Right renal cortex interstitium (tissue), 3 donors: Measurements from ENCODE around the gene PRDM5. TPM values are rescaled to one million over a fixed set of nuclear protein-coding genes. Genes with fewer than 3 reads are reported as not detected.

Experiments
- DNase-seq, 3 donors: peaks; one replicate each; pipeline ENCODE4 v3.0.0-alpha.2; 2013; ENCODE audit warnings: low read depth in 3 of 3, low spot score in 2 of 3
- polyA plus RNA-seq, 3 donors: library from polyadenylated mRNA; unstranded; fragments of 120-200 nt; gene quantifications; one replicate each; pipeline ENCODE4 v1.2.1, GENCODE V29; 2013; ENCODE audit not compliant: insufficient read length in 3 of 3

Gene PRDM5
- polyA plus RNA-seq, 3 donors: 15.4 to 18.5 (median 17.9) TPM

- DNase-seq: no peak
Observed at GRCh38 chr4:120915336-120915735, 7.2 kb downstream of the PRDM5 start.

DNA sequence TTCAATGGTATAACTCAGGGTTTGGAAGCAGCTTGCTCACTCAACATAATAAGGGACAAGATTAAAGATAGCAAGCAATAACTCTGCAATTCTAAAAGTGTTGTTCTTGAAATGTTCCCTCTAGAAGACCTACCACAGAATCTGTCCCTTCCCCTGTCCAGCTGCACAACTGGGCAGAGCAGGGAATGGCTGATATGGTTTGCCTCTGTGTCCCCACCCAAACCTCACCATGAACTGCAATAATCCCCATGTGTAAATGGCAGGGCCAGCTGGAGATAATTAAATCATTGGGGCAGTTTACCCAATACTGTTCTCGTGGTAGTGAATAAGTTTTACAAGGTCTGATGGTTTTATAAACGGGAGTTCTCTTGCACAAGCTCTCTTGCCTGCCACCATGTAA lies 19.1 kb downstream of the PRDM5 start:
- DNase-seq: no peak

- no peak for DNase-seq
Observed at GRCh38 chr4:120902925-120903324, 19.6 kb downstream of the PRDM5 start.

DNA sequence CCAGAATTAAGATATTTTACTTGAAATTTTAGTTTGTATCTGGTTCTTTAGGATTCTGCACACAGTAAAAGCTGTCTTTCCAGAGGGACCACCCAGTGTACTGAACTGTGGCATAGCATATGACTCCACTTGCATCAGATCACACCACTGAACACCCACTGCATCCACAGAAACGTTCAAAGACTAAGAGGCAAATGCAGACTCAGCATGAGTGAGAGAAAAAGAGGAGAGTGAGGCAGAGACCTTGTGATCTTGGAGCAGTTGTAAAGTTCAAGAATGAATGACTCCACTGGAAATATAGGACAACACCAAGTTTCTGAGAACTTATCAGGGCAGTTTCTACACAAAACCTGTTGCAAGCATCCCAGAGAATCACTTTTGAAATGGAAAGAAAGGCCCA lies 20.8 kb downstream of the PRDM5 start:
- no peak for DNase-seq

GRCh38 chr4:120897981-120898719 lies 24.4 kb downstream of the PRDM5 start:
- DNase-seq: no peak

- DNase-seq: no peak
Observed at GRCh38 chr4:120895554-120895953, 27.0 kb downstream of the PRDM5 start.

GRCh38 chr4:120893314-120893713 lies 29.2 kb downstream of the PRDM5 start:
- no peak for DNase-seq

GRCh38 chr4:120886191-120886590 lies 36.3 kb downstream of the PRDM5 start:
- no peak for DNase-seq

DNA sequence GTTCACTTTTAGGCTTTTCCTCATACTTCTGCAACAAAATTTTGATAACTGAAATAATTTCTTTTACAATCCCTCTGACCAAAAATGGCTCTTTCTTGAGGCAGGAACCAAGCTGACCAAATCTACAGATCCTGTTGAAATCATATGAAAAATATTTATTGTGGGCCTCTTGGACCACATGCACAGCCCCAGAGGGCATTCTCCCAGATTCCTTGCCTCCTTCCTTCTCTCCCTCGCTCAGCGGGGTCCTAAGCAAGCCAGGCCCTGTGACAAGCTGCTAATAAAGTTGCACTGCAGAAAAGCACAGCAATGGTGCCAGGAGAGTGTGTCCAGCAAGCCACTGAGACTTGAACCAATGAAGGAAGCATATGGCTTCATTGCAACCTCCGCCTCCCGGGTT lies 40.7 kb downstream of the PRDM5 start:
- DNase-seq: no peak

DNA sequence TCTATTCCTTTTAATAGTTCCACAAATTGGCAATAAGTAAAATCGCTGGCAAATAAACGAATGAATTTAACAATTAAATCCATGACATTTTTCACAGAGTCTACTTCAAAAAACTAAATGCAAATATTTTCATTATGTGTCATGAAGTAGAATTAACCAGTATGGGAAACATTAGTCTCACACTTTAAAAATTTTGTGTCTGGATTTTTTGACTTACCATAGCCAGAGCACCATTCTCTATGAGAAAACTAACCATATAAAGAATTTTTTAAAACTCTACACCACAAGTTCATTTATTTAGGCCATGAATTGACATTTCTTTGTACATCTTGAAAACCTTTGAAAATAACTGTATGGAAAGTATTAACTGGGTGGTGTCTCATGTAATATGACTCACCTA lies 41.2 kb downstream of the PRDM5 start:
- no peak for DNase-seq

GRCh38 chr4:120877021-120877420 lies 45.5 kb downstream of the PRDM5 start:
- no peak for DNase-seq

DNA sequence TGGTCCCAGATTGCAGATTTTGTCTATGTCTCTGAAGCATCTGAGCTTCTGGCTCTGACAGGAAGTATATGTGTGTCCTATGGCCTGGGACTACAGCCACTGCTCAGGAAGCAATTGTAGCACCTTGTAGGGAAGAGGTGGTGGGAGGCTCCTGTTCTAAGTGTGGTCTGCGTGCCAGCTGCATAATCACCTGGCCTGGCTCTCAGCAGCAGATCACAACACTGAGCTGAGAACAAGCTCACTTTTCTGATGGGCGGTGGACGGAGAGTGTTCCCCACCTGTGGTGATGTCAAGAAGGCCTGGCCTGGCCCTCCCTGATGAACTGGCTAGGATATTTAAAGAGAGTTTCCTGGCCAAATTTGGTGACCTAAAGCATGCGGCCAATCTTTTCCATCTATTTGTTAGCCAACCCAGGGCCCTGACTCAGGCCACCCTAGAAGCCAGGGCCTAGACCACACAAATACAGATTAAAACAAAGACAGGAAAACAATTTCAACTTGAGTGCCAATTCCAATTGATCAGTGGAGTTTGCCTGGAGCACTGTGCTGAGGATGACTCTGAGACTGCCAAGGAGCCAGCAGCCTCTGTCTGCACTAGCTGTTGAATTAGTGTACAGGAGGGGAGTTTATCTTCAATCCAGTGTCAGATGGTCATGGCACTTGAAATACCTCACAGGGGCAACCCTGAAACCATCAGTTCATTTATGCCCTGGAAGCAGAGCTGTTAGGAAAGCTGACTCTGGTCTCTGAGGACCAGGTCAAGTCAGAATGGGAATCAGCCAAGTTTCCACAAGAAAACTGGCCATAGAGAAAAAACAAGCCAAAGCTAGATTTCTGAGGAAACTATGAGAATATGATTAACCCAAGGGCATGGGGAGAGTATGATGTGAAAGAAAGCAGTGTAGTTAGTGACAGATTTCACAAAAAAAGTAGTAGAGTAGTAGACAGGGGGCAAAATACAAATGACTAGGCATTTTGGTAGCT lies 47.4 kb downstream of the PRDM5 start:
- no peak for DNase-seq

DNA sequence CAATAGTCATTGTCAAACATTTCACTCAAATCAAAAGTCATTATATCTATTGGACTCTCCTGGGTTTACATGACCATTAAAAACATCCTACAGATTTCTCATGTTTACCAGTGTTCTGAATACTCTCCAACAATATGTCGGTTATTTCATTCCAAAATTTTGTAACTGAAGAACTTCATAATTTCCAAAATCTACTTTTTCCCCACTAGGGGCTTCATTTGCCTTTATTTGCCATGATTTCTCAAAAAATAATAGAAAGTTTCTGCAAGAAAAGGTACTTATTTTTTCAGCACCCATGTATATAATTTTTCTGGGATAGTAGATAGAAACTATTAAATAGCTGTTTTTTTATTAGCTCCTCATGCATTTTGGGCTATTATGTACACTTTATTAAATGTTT lies 49.0 kb downstream of the PRDM5 start:
- no peak for DNase-seq

DNA sequence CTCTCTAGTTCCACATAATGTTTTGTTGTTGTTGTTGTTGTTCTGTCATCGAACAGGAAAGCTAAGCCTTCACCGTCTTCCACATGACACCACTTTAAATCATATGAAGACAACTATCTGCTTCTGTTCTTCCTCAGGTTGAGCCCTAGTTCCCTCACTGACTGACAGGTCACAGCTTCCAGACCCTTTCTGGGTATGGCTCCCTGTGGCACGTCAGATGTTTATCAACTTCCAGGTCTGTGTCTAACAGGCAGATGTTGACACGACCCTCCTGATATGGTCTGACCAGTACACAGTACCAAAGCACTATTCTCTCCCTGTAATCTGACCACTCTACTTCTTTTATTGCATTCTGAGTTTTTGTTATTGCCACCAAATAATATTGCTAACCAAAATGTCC lies 51.4 kb downstream of the PRDM5 start:
- DNase-seq: no peak

- no peak for DNase-seq
Observed at GRCh38 chr4:120870279-120870673, 52.2 kb downstream of the PRDM5 start.

GRCh38 chr4:120869613-120870278 lies 52.8 kb downstream of the PRDM5 start:
- no peak for DNase-seq

- no peak for DNase-seq
Observed at GRCh38 chr4:120867506-120867905, 55.0 kb downstream of the PRDM5 start.

GRCh38 chr4:120865985-120866384 lies 56.5 kb downstream of the PRDM5 start:
- DNase-seq: no peak

GRCh38 chr4:120864969-120865368 lies 57.6 kb downstream of the PRDM5 start:
- DNase-seq: no peak

DNA sequence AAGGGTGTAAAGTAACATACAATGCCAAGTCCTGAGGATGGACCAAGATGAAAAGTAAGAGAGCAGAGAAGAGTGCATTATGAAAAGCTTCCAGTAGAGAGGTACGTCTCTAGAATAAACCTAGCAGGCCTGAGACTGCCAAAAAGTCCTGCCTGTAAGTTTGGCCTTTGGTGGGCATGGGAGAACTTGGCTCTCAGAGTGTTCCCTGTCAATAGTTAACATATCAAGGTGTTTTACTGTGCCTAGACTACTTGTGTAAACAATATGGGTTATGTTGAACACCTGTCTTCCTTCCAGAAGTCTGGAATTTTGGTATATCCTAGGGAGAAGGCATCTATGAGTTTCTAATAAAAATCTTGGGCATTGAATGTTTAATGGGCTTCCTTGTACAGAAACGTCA lies 60.1 kb downstream of the PRDM5 start:
- DNase-seq: no peak

- no peak for DNase-seq
Observed at GRCh38 chr4:120861852-120862251, 60.7 kb downstream of the PRDM5 start.
